ENCODE measurements around the gene SH3PXD2B.
"Not testable (repeated sequence)": the region's sequence is repeated elsewhere in the genome, so short reads cannot be mapped to it uniquely, and the experiment has no call there.

The SH3PXD2B gene

GRCh38 chr5:172485511-172486202 is 31.3 kb upstream of the SH3PXD2B start:
- no peak for DNase-seq (ENCODE audit: low read depth in 2 of 2)

- DNase-seq (ENCODE audit: low read depth in 2 of 2), result no peak
Observed at GRCh38 chr5:172484664-172485063, 30.3 kb upstream of the SH3PXD2B start.

GRCh38 chr5:172482156-172483020 is 28.1 kb upstream of the SH3PXD2B start:
- DNase-seq (ENCODE audit: low read depth in 2 of 2), result no peak

GRCh38 chr5:172481011-172481800 is 26.9 kb upstream of the SH3PXD2B start:
- no peak for DNase-seq (ENCODE audit: low read depth in 2 of 2)

- DNase-seq (ENCODE audit: low read depth in 2 of 2), result no peak
Observed at GRCh38 chr5:172479784-172480115, 25.4 kb upstream of the SH3PXD2B start.

- DNase-seq (ENCODE audit: low read depth in 2 of 2), result peak in 1 of 2 donors; percentile 14
Observed at GRCh38 chr5:172479034-172479783, 24.9 kb upstream of the SH3PXD2B start.

- DNase-seq (ENCODE audit: low read depth in 2 of 2), result not testable (repeated sequence)
Observed at GRCh38 chr5:172478695-172479033, 24.3 kb upstream of the SH3PXD2B start.

- DNase-seq (ENCODE audit: low read depth in 2 of 2), result no peak
Observed at GRCh38 chr5:172478256-172478655, 23.9 kb upstream of the SH3PXD2B start.

GRCh38 chr5:172477466-172477865 is 23.1 kb upstream of the SH3PXD2B start:
- DNase-seq (ENCODE audit: low read depth in 2 of 2), result no peak

- no peak for DNase-seq (ENCODE audit: low read depth in 2 of 2)
Observed at GRCh38 chr5:172474293-172474692, 20.0 kb upstream of the SH3PXD2B start.

- no peak for DNase-seq (ENCODE audit: low read depth in 2 of 2)
Observed at GRCh38 chr5:172473427-172473826, 19.1 kb upstream of the SH3PXD2B start.

- no peak for DNase-seq (ENCODE audit: low read depth in 2 of 2)
Observed at GRCh38 chr5:172469697-172470096, 15.4 kb upstream of the SH3PXD2B start.

GRCh38 chr5:172466062-172466461 is 11.7 kb upstream of the SH3PXD2B start:
- no peak for DNase-seq (ENCODE audit: low read depth in 2 of 2)

- DNase-seq (ENCODE audit: low read depth in 2 of 2), result no peak
Observed at GRCh38 chr5:172463031-172463430, 8.7 kb upstream of the SH3PXD2B start.

GRCh38 chr5:172459783-172460165 is 5.4 kb upstream of the SH3PXD2B start:
- DNase-seq (ENCODE audit: low read depth in 2 of 2), result no peak

GRCh38 chr5:172458976-172459782 is 4.9 kb upstream of the SH3PXD2B start:
- no peak for DNase-seq (ENCODE audit: low read depth in 2 of 2)

- DNase-seq (ENCODE audit: low read depth in 2 of 2), result no peak
Observed at GRCh38 chr5:172456076-172456722, 1.9 kb upstream of the SH3PXD2B start.

GRCh38 chr5:172455511-172456061 is 1.3 kb upstream of the SH3PXD2B start:
- no peak for DNase-seq (ENCODE audit: low read depth in 2 of 2)

- DNase-seq (ENCODE audit: low read depth in 2 of 2), result no peak
Observed at GRCh38 chr5:172455087-172455381, 709 bp upstream of the SH3PXD2B start.

GRCh38 chr5:172453986-172454357 is 353 bp downstream of the SH3PXD2B start:
- DNase-seq (ENCODE audit: low read depth in 2 of 2), result no peak
